Retinal pigment epithelial cell (primary cell): ENCODE data around the gene ZFAND2B.

Source experiments
- DNase-seq: peaks from one replicate; pipeline ENCODE4 v3.0.0-alpha.2; 2010; ENCODE audit warnings: low read depth
- H3K4me3 ChIP-seq: 2 replicates; pipeline ENCODE4 v1.5.1; 2011; ENCODE audit warnings: mild to moderate bottlenecking, low read length, control low read depth, moderate library complexity
- CTCF ChIP-seq: conservative IDR thresholded peaks from 2 replicates; pipeline ENCODE4 v1.5.1; 2011; ENCODE audit warnings: low read depth, low read length, control low read depth, inconsistent platforms

ZFAND2B gene

GRCh38 chr2:219218732-219219701 lies 12.4 kb downstream of the ZFAND2B start, which contains the start of gene ABCB6:
TSS of gene ABCB6 (minus strand) at chr2:219218958. CDS start at chr2:219218673, 285 bp downstream.
- no peak for TF ChIP-seq CTCF
- H3K4me3 ChIP-seq = peak within 1 kb of the TSS; percentile 39
- DNase-seq = peak; percentile 68

GRCh38 chr2:219219784-219220532 lies 13.4 kb downstream of the ZFAND2B start:
- DNase-seq = no peak
- no peak for TF ChIP-seq CTCF
- H3K4me3 ChIP-seq = no peak overlapping the region

- TF ChIP-seq CTCF = no peak
- H3K4me3 ChIP-seq = no peak overlapping the region
- no peak for DNase-seq
Observed at GRCh38 chr2:219220652-219221402, 14.2 kb downstream of the ZFAND2B start.

- no peak for TF ChIP-seq CTCF
- no peak for DNase-seq
- no peak overlapping the region for H3K4me3 ChIP-seq
Observed at GRCh38 chr2:219221957-219222518, 15.5 kb downstream of the ZFAND2B start.

GRCh38 chr2:219223831-219224610 lies 17.4 kb downstream of the ZFAND2B start:
- TF ChIP-seq CTCF = no peak
- no peak for DNase-seq
- no peak overlapping the region for H3K4me3 ChIP-seq

- DNase-seq = no peak
- H3K4me3 ChIP-seq = no peak overlapping the region
- no peak for TF ChIP-seq CTCF
Observed at GRCh38 chr2:219225350-219225749, 18.8 kb downstream of the ZFAND2B start.
